AG20443 (cell line): ENCODE results near the gene LIMS2.

Experiments used
- DNase-seq: peaks from one replicate; pipeline ENCODE4 v3.0.0; 2012; ENCODE audit warnings: low spot score, mixed read lengths

Gene LIMS2

DNA sequence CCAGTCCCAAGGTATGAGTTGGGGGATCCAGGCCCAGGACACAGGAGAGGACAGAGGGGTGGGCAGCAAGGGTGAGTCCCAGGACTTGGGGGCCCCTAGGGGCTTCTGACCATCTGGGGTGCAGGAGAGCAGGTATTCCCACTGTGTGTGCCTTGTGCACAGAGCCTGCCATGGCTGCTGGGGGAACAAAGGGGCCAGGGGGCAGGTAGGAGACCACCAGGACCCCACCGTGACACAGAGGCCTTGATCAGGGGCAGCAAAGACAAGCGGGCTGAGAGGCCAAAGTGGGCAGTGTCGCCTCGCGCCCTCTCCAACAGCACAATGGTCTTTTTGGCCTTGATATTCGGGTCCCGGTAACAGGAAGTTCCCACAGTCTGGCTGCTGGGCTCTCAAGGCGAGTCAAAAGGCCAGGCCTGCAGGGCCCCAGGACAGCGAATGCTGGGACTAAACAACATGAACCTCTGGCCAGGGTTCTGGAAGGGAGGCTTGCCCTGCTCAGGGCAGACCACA is 41.7 kb downstream of the LIMS2 start:
- DNase-seq, result no peak

DNA sequence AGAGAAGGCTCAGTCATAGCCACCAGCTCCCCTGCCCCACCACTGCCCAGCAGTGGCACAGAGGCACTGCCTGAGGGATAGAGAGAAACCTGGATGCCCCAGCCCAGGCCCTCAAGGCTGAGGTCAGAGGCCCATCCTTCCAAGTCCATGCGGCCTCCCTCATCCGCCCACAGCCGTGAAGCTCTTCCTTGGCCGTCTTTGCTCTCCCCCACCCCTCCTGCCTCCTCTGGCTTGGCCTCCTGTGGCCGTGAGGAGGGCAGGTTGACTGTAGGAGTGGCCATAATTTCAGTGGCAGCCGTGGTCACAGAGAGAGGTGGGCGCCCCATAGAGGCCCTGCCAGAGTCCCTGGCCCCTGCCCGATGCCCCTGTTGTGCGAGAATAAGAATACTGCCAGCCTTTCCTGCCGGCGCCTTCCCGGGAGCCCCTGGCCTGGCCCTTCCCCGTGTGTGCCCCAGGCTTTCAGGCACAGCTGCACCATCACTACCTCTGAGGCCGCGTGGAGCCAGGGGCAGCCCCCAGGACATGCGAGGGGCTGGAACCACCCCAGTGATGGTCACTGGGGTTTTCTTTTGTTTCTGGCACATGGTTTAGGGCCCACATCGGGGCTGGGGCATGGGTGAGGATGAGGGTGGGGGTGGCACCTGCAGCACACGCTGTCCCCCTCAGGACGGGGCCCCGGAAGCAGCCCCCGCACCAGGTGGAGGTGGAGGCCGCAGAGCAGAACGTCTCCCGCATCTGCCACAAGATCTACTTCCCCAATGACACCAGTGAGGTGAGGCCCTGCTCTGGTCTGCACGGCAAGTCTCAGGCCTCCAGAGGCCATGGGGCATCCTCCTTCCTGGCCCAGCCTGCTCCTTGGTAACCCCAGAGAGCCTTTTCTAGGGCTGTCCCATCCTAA is 42.5 kb downstream of the LIMS2 start:
- no peak for DNase-seq

DNA sequence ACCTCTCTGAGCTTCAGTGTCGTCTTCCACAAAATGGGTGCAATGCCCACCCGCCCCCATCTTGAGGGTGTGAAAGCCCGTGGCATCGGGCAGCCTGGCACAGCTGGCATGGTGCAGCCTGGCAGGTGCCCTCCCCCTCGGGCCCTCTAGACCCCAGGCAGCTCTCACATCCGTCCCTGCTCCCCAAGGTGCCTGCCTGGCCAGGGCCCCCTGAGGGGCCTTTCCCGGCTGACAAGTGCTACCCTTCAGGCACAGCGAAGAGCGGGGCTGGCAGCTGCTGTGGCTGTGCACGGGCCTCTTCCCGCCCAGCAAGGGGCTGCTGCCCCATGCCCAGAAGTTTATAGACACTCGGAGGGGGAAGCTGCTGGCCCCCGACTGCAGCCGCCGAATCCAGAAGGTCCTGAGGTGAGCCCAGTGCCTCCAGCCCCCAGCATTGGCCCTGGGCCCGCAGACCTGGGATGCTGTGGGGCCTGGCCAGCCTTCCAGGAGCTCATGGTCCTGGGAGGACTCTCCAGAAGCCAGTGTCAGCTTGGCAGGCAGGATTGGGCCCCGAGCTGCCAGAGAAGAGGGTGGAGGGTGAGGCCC is 43.2 kb downstream of the LIMS2 start:
- no peak for DNase-seq

DNA sequence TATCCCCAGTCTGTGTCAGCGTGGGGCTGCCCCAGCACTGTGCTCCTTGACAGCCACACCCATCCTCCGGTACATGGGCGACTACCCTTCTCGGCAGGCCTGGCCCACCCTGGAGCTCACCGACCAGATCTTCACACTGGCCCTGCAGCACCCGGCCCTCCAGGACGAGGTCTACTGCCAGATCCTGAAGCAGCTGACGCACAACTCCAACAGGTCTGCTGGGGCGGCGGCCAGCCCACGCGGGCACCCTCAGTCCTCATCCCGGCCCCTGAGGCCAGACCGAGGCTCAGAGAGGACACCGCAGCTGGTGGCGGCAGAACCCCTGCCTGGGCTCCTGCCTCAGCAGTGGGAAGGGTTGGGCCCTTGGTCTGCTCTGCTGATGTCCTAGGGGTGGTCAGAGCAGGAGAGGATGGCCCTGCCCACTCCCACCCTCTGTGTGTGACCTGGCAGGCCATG is 43.8 kb downstream of the LIMS2 start:
- no peak for DNase-seq

DNA sequence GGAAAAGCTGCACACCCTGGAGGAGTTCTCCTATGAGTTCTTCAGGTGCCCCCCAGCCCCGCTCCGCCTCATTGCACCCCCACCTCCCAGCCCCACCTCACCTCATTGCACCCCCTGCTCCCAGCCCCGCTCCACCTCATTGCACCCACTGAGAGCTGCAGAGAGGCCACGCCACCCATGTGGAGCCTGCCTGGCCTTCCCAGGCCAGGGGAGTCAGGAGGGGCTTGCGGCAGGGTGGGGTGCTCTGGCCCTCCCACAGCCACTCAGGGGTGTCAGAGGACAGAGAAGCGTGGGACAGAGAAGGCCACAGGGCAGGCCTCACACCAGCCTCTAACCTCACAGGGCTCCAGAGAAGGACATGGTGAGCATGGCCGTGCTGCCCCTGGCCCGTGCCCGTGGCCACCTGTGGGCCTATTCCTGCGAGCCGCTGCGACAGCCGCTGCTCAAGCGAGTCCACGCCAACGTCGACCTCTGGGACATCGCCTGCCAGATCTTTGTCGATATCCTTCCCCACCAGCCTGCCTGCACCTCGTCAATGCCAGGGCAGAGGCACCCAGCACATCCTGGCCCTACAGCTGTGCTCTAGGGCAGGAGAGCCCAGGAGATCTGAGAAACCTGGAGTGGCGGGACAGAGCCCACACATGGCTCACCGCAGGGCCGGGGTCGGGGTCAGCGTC is 44.3 kb downstream of the LIMS2 start:
- no peak for DNase-seq

DNA sequence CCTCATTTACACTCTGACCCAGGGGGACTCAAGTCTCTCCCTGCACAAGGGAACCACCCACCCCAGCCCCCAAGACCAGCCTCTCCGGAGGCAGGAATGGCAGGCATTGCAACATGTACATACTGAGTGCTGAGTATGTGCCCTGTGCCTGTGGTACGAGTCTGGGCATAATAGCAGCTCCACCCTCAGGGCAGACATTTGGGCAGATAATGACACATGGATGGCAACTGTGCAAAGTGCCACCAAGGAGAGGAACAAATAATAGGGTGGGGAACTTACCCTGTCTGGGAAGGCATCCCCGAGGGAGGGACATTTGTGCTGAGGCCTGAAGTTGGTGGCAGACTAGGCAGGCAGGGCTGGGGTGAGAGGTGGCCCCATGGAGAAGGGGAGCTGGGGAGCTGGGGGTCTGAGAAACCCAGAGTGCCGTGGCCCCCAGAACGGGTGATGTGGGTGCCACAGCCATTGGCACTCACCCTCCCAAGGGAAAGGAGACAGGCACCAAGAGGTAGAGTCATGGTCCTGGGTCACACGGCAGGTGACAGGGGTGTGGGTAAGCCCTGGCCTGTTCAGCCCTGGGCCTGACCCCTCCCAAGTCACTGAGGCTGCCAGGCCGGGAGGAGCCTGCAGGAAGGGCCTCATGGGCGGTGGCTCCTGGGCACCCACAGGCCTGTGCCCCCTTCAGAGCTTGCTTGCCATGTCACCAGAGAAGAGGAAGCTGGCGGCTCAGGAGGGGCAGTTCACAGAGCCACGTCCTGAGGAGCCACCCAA is 45.0 kb downstream of the LIMS2 start:
- no peak for DNase-seq

DNA sequence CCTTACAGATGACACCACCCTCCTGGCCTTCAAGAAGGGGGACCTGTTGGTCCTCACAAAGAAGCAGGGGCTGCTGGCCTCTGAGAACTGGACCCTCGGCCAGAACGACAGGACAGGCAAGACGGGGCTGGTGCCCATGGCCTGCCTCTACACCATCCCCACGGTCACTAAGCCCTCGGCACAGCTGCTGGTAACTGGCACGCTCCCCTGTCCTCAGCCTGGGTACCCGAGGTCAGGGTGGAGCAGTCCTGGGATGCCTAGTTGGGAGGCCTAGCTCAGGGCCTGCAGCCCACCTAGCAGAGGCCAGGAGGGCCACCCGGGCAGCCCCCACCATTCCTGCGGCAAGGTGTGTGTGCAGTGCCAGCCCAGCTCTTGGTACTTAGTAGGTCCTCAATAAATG is 45.7 kb downstream of the LIMS2 start:
- DNase-seq, result no peak

DNA sequence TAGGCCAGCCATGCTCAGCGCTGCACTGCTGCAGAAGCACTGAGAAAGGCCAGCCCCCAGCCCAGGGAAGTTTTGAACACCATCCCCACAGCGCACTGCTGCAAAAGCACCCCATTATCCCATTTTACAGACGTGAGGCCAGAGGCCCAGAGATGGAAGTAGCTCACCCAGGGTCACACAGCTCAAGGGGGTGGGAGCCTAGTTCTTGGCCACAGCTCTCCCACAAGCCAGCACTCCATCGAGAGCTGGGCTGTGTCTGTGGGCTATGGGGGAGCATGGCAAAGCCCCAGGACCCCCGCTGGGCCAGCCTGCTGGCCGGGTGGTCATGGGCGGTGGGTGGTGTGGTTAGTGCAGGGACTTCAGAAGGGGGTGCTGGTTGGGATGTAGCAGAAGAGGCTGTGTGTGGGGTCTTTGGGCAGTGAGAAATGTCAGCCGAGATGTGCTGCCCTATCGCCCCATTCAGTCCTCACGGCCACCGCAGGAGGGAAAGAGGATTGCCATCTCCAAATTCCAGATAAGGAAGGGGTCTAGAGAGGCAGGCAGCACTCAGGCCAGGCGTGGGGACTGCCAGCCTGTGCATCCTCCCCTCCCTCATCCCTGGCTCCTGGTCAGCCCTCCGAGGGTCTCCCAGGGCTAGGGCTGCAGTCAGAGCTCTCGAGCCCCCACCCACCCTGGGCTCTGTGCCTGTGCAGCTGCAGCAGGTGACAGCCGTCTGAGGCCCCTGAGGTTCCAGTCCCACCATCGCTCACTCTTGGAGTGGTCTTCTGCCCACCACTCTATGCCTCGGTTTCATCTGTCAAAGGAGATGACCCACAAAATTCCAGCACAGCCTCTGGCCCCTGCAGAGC is 46.3 kb downstream of the LIMS2 start:
- no peak for DNase-seq

DNA sequence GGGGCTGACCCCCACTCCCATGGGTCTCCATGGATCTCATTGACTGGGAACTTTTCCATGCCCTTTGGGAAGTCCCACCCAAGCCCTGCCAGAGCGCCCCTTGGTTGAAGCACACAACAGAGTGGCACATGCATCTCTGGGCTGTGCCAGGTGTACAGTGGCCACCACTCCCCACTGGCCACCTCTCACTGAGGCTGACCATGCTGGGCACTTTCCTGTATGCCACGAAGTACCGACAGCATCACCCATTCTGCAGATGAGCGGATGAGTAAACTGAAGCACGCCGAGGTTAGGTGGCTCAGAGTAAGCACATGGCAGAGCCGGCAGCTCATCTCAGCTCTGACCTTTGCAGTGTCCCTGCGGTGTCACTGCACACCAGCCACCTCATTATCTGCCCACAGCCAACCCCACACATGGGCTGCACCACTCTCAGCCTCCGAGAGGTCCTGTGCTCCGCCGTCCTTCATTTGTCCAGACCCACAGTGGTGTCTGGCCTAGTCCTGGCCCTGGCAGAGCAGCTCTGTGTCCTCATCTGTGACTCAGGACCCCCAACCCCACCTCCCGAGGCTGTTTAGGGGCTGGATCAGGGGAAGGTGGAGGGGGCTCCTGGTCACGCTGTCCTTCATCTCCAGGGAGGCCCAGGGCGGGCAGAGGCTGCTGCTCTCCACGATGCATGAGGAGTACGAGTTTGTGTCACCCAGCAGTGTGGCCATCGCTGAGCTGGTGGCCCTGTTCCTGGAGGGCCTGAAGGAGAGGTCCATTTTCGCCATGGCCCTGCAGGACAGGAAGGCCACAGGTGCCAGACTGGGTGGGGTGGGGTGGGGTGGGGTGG is 47.4 kb downstream of the LIMS2 start:
- DNase-seq, result no peak

DNA sequence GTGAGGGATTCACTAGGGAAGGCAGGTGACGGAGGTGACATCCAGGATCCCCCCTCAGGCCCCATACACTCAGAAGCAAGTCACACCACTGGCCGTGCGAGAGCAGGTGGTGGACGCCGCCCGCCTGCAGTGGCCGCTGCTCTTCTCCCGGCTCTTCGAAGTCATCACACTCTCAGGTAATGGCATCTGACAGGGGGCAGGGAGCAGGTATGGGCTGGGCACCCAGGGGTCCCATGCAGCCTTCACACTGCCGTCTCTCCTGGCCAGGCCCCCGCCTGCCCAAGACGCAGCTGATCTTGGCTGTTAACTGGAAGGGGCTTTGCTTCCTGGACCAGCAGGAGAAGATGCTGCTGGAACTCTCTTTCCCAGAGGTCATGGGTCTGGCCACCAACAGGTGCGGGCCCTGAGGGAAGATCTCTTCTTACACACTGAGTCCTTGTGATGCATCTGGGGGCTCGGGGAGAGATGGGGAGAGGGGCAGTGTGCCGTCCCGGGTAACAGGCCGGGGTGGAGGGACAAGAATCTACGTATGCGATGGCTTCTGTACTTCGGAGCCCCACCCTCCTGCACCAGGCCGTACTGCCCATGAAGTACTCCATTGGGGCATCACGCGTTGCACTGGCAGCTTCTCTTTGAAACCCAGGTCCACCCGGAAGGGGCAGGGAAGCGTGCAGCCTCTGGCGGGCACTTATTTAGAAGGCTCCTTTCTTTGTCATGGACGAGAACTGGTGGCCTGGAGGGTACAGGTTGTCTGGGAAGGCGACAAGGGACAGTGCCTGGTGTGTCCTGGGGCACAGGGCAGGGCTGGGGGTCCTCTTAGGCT is 48.2 kb downstream of the LIMS2 start:
- DNase-seq, result no peak

DNA sequence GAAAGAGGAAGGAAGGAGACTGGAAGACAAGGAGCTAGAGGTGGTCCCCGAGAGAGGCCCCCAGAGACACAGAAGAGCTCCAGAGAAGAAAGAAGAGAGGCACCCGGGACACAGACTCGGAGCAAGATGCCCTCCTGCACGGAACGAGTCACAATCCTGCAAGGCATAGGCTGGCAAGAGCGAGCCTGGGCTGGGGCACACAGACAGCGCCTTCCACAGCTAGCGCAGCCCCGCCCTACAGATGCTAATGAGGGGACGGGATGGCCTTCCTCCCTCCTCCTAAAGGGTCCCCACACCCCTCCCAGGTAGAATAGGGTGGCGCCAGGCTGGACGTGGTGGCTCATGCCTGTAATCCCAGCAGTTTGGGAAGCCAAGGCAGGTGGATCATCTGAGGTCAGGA is 49.2 kb downstream of the LIMS2 start:
- DNase-seq, result no peak

DNA sequence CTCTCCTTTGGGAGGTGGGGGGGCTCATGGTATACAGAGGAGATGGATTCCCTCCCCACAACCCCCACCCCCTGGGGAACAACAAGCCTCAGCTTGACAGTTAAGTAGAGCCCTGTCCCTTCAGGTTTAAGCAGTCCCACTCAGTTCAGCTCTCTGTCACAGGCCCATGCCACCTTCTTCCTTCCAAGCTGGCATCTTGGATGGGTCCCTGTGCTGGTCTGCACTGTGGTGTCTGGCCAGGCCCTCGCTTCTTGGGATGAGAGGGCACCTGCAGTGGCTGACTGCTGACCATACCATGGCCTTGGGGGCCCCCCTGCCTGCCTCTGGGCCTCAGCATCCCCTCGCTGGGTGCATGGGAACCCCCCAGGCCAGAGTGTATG is 49.8 kb downstream of the LIMS2 start:
- DNase-seq, result no peak

DNA sequence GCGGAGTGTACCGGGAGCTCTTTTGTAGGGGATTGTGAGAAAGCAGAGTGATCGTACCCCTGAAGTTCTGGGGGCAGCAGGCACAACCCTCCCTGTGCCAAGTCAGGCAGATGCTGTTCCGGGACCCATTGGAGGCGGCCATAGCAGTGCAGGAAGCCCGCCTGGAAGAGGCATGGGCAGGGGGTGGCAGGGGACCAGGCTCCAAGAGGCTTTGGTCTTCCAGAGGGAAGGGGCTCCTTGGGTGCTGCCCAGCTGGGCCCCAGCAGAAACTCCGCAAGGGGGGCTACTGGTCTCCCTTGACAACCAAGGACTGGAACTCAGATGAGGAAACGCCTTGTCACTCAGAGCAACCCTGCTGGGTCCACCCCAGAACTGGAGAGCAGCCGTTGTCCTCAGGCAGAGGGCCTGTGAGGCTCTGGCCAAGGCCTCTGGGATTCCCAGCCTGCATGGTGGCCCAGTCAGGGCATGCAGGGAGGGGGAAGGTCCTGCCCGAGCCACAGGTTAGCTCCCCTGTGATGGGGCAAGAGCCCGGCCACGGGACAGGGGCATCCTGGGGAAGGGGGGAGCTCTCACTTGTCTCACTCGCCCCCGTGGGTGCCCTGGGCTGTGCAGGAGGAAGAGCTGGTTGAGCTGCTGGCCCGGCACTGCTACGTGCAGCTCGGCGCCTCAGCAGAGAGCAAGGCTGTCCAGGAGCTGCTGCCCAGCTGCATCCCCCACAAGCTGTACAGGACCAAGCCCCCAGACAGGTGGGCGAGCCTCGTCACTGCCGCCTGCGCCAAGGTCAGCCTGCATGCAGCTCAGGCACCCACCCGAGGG is 50.4 kb downstream of the LIMS2 start:
- no peak for DNase-seq

DNA sequence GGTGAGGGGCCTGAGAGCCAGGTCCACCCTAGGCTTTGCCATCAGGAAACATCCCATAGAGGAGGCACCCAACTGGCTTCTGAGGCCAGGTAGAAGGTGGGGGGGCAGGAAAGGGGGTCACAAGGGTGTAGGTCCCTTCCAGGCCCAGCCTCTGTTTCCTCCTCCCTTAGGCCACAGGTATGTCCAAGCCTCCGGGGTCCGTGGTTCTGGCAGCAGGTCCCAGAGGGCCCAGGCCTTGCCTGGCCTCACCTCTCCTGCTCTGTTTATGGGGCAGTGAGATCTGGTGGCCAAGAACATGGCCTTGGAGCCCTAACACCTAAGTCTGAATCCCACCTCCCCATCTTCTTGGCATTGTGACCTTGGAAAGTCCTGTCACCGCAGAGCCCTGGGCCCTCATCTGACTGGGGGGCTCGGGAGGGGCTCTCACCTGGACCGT is 51.0 kb downstream of the LIMS2 start:
- DNase-seq, result no peak

DNA sequence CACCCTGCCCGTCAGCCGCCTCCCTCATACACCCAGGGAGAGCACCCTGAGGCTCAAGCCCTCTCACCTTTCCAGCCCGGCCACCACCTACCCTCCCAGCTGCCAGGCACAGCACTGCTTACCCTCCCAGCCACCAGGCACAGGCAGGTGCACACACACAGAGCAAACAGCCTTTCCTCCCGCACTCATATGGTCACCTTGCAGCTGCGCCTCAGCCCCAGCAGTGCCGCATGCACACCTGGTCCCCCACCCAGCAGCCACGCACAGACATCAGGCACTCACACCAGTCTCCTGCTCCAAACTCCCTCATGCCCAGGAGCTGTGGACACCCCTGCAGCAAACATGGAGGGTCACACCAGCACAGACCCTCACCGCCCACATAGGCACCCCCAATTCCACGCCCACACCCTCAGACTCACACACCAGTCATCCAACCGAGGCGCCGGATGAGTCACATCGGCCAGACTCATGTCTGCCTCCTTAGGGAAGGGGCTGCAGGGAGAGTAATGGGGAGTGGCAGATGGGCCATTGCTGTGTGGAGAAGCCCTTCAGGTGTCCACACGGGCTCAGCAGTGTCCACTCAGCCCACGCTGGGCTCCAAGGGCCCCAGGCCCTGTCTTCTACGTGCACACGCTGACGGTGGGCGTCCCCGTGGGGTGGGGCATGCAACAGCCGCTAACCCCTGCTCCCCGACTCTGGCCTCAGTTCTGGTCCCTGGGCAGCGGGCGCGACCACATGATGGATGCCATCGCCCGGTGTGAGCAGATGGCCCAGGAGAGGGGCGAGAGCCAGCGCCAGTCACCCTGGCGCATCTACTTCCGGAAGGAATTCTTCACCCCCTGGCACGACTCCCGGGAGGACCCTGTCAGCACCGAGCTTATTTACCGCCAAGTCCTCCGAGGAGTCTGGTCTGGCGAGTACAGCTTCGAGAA is 51.7 kb downstream of the LIMS2 start:
- DNase-seq, result no peak

DNA sequence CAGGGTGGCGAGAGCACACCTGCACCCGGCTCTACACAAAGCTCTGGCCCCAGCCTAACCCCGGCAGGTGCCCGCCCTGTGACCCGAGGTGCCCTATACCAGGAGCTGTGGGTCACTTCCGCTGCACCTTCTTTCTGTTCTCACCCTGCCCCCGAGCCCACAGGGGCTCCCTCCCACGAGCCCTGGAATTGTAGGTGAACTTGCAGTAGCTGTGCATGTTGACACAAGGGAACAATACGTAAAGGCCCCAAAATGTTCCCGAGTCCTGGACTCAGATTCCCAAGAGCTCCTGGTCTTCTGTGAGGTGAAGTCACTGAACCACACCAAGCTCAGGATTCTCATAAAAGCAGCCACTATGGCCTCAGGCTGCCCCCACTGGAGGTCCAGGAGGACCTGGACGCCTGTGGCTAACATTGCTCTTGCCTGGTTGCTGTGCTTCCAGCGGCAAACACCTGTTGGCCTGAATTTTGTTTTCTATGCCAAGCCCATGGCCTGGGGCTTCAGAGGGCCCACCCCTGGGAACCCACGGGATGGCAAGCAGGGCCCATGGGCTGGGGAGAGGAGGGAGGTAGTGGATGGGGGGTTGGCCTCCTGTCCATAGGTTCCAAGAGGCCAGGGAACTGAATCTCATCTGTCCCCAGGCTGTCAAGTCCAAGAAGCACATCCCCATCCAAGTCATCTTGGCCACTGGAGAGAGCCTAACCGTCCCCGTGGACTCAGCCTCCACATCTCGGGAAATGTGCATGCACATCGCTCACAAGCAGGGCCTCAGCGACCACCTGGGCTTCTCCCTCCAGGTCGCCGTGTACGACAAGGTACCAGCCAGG is 52.6 kb downstream of the LIMS2 start:
- DNase-seq, result no peak
